CD14-positive monocyte (primary cell): ENCODE results near the gene PCDHA1. TPM values are rescaled to one million over a fixed set of nuclear protein-coding genes. Genes with fewer than 3 reads are reported as not detected.

Experiments used
- DNase-seq, 3 donors: peaks; one replicate each; pipeline ENCODE4 v3.0.0-alpha.2; 2011 to 2022
- H2AFZ ChIP-seq: 2 replicates; pipeline ENCODE4 v1.6.0; 2012; ENCODE audit warnings: mild to moderate bottlenecking, low read depth, low read length, inconsistent platforms; ENCODE audit not compliant: insufficient read depth, poor library complexity, severe bottlenecking
- H3K27ac ChIP-seq, 2 donors: 1 replicate in 1 of 2; 2 replicates in 1 of 2; pipeline ENCODE4 v1.5.1; 2012 to 2013; ENCODE audit warnings: low read length in 2 of 2, control low read depth in 1 of 2, inconsistent platforms in 1 of 2, low read depth in 1 of 2, mild to moderate bottlenecking in 1 of 2
- H3K27me3 ChIP-seq, 2 donors: one replicate each; pipeline versions ENCODE4 v1.6.0 to v1.6.1; 2011 to 2013; ENCODE audit warnings: low read length in 2 of 2; ENCODE audit not compliant: control insufficient read depth in 2 of 2, insufficient read depth in 2 of 2
- H3K36me3 ChIP-seq, 2 donors: replicated peaks in 1 of 2; 1 replicate in 1 of 2; 2 replicates in 1 of 2; pipeline versions ENCODE4 v1.5.1 to v1.6.1; 2012 to 2013; ENCODE audit warnings: low read length in 2 of 2, control low read depth in 1 of 2, inconsistent platforms in 1 of 2, mild to moderate bottlenecking in 1 of 2; ENCODE audit not compliant: insufficient read depth in 2 of 2, control insufficient read depth in 1 of 2
- H3K4me1 ChIP-seq, 2 donors: 1 replicate in 1 of 2; 2 replicates in 1 of 2; pipeline versions ENCODE4 v1.5.1 to v1.6.1; 2012 to 2013; ENCODE audit warnings: low read length in 2 of 2, control low read depth in 1 of 2, inconsistent platforms in 1 of 2, mild to moderate bottlenecking in 1 of 2, moderate library complexity in 1 of 2; ENCODE audit not compliant: insufficient read depth in 2 of 2, control insufficient read depth in 1 of 2
- H3K4me2 ChIP-seq: replicated peaks from 2 replicates; pipeline ENCODE3; 2012; ENCODE audit warnings: low read length, moderate library complexity, mild to moderate bottlenecking; ENCODE audit not compliant: poor library complexity, severe bottlenecking; ENCODE audit errors: extremely low read depth
- H3K4me3 ChIP-seq, 3 experiments: fragments of 200-600 bp in 1 of 3; sonication (generic) in 1 of 3; replicated peaks in 1 of 3; 1 replicate in 2 of 3; 2 replicates in 1 of 3; pipeline ENCODE4 v1.5.1; 2011 to 2013; ENCODE audit warnings: low read length in 3 of 3, mild to moderate bottlenecking in 3 of 3, control low read depth in 2 of 3, low read depth in 2 of 3, inconsistent platforms in 1 of 3, moderate library complexity in 1 of 3
- H3K79me2 ChIP-seq: 2 replicates; pipeline ENCODE4 v1.6.0; 2012; ENCODE audit warnings: mild to moderate bottlenecking, control low read depth, inconsistent platforms, low read length, moderate library complexity; ENCODE audit not compliant: insufficient read depth
- H3K9ac ChIP-seq: 2 replicates; pipeline ENCODE4 v1.6.0; 2017; ENCODE audit warnings: low read length, mild to moderate bottlenecking; ENCODE audit not compliant: insufficient read depth, poor library complexity, severe bottlenecking
- H3K9me3 ChIP-seq, 2 donors: replicated peaks in 1 of 2; 1 replicate in 1 of 2; 2 replicates in 1 of 2; pipeline versions ENCODE4 v1.5.1 to v1.6.1; 2012 to 2013; ENCODE audit warnings: low read length in 2 of 2, control low read depth in 1 of 2; ENCODE audit not compliant: control insufficient read depth in 1 of 2, insufficient read depth in 1 of 2
- H4K20me1 ChIP-seq: 2 replicates; pipeline ENCODE4 v1.6.0; 2012; ENCODE audit warnings: mild to moderate bottlenecking, low read length, control low read depth, moderate library complexity; ENCODE audit not compliant: insufficient read depth
- H3K27ac Mint-ChIP-seq, 7 donors: one replicate each; pipeline ENCODE4 v1.8.0; 2020; ENCODE audit warnings: mild to moderate bottlenecking in 7 of 7, mixed read lengths in 7 of 7, moderate library complexity in 6 of 7, inconsistent platforms in 2 of 7
- H3K27me3 Mint-ChIP-seq, 3 donors: one replicate each; pipeline ENCODE4 v1.8.0; 2021 to 2022; ENCODE audit warnings: low read depth in 3 of 3, mild to moderate bottlenecking in 3 of 3, mixed read lengths in 3 of 3, moderate library complexity in 3 of 3, inconsistent platforms in 1 of 3
- H3K36me3 Mint-ChIP-seq, 2 donors: one replicate each; pipeline ENCODE4 v1.8.0; 2020; ENCODE audit warnings: mixed read lengths in 2 of 2, inconsistent platforms in 1 of 2, mild to moderate bottlenecking in 1 of 2
- H3K4me1 Mint-ChIP-seq: one replicate; pipeline ENCODE4 v1.8.0; 2020; ENCODE audit warnings: mild to moderate bottlenecking, mixed read lengths
- H3K4me3 Mint-ChIP-seq, 2 donors: one replicate each; pipeline ENCODE4 v1.8.0; 2020; ENCODE audit warnings: mild to moderate bottlenecking in 2 of 2, mixed read lengths in 2 of 2, moderate library complexity in 1 of 2
- H3K9me3 Mint-ChIP-seq, 7 donors: one replicate each; pipeline ENCODE4 v1.8.0; 2020 to 2022; ENCODE audit warnings: mixed read lengths in 7 of 7, mild to moderate bottlenecking in 6 of 7, moderate library complexity in 6 of 7, inconsistent platforms in 2 of 7
- WGBS: methylation state at CpG from one replicate; pipeline ENCODE4 v1.1.5; 2013; ENCODE audit warnings: missing lambda C conversion rate; ENCODE audit not compliant: insufficient coverage; 5-methylcytosine and 5-hydroxymethylcytosine counted together
- intact Hi-C, 2 donors: fragments of 100-400 bp; cut with micrococcal nuclease; formaldehyde crosslinking; loops; one replicate each; pipeline versions ENCODE4 v1.15.0 to v1.15.1; 2023
- polyA plus RNA-seq, 3 donors: library from polyadenylated mRNA; depleted of rRNA in 1 of 3; unstranded in 2 of 3; stranded (reverse) in 1 of 3; fragments of 300-500 nt in 2 of 3; fragments of >200 nt in 1 of 3; fragmentation: Illumina TruSeq in 2 of 3; gene quantifications; 1 replicate in 2 of 3; 2 replicates in 1 of 3; pipeline ENCODE4 v1.2.3, GENCODE V29; 2012 to 2021
- TF ChIP-seq, protein P1 (sequence below): fragments of 200-600 bp; IDR thresholded peaks from one replicate; pipeline ENCODE4 v1.8.0; 2022; ENCODE audit warnings: antibody characterized with exemption, mild to moderate bottlenecking

PCDHA1 gene
- polyA plus RNA-seq, 3 donors, result not detected

- Histone ChIP-seq H4K20me1 (no peaks in the 10 kb centered on the region), H3K36me3 (no peaks in the 10 kb centered on the region), H3K4me3 (no peak overlapping the region), H3K79me2 (no peaks in the 10 kb centered on the region), H3K9me3 (peaks cover 36 to 60% of the 10 kb centered on the region in 2 donors), H3K4me2 (no peak overlapping the region), H3K27ac (no peak overlapping the region), H3K27me3 (peaks cover 3 to 31% of the 10 kb centered on the region in 2 donors), H3K9ac (no peak overlapping the region), H2AFZ (no peak overlapping the region), H3K4me1 (no peaks in the 10 kb centered on the region)
- no peak overlapping the region for H3K27ac Mint-ChIP-seq
- no peak overlapping the region for H3K4me3 Mint-ChIP-seq
- TF ChIP-seq, protein P1, sequence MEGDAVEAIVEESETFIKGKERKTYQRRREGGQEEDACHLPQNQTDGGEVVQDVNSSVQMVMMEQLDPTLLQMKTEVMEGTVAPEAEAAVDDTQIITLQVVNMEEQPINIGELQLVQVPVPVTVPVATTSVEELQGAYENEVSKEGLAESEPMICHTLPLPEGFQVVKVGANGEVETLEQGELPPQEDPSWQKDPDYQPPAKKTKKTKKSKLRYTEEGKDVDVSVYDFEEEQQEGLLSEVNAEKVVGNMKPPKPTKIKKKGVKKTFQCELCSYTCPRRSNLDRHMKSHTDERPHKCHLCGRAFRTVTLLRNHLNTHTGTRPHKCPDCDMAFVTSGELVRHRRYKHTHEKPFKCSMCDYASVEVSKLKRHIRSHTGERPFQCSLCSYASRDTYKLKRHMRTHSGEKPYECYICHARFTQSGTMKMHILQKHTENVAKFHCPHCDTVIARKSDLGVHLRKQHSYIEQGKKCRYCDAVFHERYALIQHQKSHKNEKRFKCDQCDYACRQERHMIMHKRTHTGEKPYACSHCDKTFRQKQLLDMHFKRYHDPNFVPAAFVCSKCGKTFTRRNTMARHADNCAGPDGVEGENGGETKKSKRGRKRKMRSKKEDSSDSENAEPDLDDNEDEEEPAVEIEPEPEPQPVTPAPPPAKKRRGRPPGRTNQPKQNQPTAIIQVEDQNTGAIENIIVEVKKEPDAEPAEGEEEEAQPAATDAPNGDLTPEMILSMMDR, result no peak
- DNase-seq, result no peak
- peaks cover 0 to 9% of the 10 kb centered on the region in 2 donors for H3K36me3 Mint-ChIP-seq
- H3K9me3 Mint-ChIP-seq, result peaks cover 36 to 52% (median 50%) of the 10 kb centered on the region in 7 donors
- H3K27me3 Mint-ChIP-seq, result peaks cover 21 to 30% (median 29%) of the 10 kb centered on the region in 3 donors
- intact Hi-C loops, result loop anchor here (2.0 to 10.0 kb wide), 2 partner anchors 52 to 72 kb away; partner anchors contain the start of genes PCDHA5 (in 1 of the 2) and PCDHA6 (in 1 of the 2)
- no peaks in the 10 kb centered on the region for H3K4me1 Mint-ChIP-seq
- WGBS, result 42% methylated on average over 37 of the region's 37 CpGs
Observed at GRCh38 chr5:140877262-140877581, 91.3 kb downstream of the PCDHA1 start.

DNA sequence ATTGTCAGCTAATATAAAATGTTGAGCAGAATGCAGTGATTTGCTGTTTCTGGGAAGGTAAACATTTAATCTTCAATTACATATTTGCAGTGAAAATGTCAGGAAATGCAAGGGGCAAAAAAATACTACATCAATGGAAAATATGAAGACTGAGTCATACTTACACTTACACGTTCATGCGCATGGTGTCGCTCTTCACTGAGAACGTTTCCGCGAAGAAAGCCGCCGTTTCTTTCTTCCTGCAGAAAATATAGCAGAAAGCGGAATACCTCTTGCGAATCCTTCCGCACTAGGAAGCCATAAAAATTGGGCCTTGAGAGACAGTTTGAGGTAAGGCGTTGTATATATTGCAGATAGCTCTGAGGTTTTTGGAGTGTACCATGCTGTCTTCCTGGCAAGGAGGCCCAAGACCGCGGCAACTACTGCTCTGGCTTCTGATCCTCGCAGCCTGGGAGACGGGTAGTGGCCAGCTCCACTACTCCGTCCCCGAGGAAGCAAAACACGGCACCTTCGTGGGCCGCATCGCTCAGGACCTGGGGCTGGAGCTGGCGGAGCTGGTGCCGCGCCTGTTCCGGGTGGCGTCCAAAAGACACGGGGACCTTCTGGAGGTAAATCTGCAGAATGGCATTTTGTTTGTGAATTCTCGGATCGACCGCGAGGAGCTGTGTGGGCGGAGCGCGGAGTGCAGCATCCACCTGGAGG, 96.1 kb downstream of the PCDHA1 start, which contains the start of gene PCDHA13:
Gene PCDHA13 (plus strand): TSS at position 236 of the 702 bp plus-strand sequence. CDS start 145 bp downstream, at position 381.
- Histone ChIP-seq H3K79me2 (no peaks in the 10 kb centered on the region), H2AFZ (no peak within 1 kb of the TSS), H3K9ac (no peak within 1 kb of the TSS), H3K27ac (no peak within 1 kb of the TSS), H3K36me3 (no peaks in the 10 kb centered on the region), H3K27me3 (peaks cover 0 to 18% of the 10 kb centered on the region in 2 donors), H3K4me2 (no peak within 1 kb of the TSS), H3K4me3 (no peak within 1 kb of the TSS), H4K20me1 (no peaks in the 10 kb centered on the region), H3K4me1 (no peaks in the 10 kb centered on the region), H3K9me3 (peaks cover 40 to 49% of the 10 kb centered on the region in 2 donors)
- Mint-ChIP-seq H3K4me3 (peak within 1 kb of the TSS in 1 of 2 donors; percentile 37), H3K36me3 (no peaks in the 10 kb centered on the region), H3K4me1 (no peaks in the 10 kb centered on the region), H3K9me3 (peaks cover 37 to 46% (median 41%) of the 10 kb centered on the region in 7 donors), H3K27me3 (peaks cover 7 to 30% (median 22%) of the 10 kb centered on the region in 3 donors), H3K27ac (no peak within 1 kb of the TSS)
- intact Hi-C loops, result no loop called here
- WGBS, result 21% methylated on average over 16 of the region's 35 CpGs
- DNase-seq, result no peak
- TF ChIP-seq, protein P1, result no peak
